GM21367 (cell line): ENCODE results near the gene SERPIND1.
"Not testable (repeated sequence)": the region's sequence is repeated elsewhere in the genome, so short reads cannot be mapped to it uniquely, and the experiment has no call there.

Experiments used
- ATAC-seq: cut with Tn5 transposase; IDR thresholded peaks from one replicate; pipeline ENCODE4 v1.9.1; 2021; ENCODE audit not compliant: unreplicated experiment

SERPIND1 gene

DNA sequence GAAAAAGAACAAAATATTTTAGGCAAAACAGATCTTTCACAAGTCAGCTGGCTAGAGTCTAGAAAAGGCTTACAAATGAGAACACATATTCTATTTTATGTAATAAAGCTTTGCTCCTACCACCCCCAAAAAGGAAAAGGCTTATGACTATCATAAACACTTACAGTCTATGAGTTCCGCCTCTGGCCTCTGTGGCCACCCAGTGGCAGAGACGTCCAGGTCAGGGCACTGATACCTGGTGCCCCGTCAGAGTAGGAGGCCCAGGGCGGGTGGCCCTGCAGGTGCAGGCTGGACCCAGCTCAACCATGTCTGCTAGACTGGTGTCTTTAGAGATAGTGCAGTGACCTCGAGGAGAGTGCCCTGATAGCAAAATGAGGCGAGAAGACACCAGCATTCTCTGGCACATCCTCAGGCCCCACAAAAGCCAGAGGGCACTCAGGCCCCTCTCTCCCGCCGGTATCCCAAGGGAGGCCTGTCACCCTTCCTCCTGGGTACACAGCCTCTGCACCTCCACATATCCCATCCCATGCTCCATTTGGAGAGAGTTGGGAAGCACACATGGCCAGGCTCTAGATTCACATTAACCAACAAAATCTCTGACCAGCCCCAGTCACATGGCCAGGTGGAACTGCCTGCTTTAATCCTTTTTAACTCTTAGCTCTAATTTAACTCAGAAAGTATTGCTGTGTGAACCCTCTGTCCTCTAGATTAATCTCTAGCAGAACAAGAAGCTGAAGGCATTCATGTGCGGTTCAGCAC, 27.3 kb upstream of the SERPIND1 start:
- no peak for ATAC-seq

DNA sequence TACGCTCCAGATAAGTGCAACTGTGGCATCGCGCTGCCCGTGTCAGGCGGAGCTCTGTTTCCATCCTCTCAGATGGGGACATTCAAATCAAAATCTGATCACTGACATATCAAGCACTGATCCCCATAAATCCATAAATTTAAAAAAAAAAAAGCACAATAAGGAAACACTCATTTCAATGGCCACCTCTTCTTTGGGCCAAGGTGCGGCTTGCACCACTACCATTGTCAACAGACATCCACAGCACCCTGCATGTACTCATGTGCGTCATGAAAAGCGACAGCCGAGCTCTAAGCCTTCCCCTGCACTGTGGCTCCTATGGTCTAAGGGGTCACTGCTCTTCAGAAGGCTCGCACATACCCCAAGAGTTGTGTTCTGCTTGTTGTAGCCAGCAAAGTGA, 26.7 kb upstream of the SERPIND1 start:
- ATAC-seq = no peak

DNA sequence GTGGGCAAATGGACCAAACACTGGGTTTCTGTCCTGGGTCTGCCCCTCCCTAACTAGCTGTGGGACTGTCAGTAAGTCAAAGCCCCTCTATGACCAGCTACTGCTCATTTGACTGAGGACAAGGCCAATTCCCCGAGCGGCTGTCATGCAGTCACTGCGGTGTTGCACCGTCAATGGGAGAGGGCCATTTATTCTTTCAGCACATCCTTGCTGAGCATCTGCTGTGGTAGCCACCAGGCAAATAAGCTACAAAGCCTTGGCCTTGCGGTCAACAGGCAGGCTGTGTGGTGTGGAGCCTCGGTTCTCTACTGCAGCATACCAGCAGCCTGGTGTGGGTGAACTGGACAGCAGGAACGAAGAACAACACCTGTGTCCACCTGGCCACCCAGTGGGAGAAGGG, 25.8 kb upstream of the SERPIND1 start:
- ATAC-seq = no peak

- peak; percentile 49 for ATAC-seq
Observed at GRCh38 chr22:20748731-20749428, 25.0 kb upstream of the SERPIND1 start.

GRCh38 chr22:20749453-20749852, 24.5 kb upstream of the SERPIND1 start:
- ATAC-seq = no peak

- no peak for ATAC-seq
Observed at GRCh38 chr22:20750461-20751184, 23.3 kb upstream of the SERPIND1 start.

DNA sequence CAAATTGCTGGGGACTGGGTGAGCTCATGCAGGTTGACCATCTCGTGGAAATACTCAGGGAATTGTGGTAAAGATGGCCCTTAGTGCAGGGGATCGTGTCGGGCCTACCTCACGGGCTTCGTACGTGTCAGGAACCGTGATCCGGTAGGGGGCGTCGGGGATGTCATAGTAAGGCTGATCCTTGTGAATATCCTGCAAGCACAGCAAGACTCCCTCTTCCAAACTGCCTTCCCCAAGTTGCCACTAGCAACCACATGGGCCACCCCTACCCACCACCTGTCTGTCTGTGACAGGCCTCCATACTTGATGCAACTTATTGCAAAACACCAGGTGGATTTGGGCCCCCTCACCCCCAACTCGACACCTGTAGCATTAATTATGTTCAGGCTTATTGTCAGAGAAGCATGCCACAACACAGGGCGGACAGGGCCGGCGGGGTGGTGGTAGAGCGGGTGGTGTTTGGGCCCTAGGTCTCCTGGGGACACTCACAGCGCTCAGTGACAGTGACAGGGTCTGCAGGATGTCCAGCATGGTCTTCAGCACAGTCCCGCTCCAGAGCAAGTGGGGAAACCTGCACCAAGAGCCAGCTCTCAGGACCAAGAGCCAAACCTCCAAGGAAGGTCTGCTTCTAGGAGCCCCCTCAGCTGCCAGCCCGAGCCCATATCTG, 22.6 kb upstream of the SERPIND1 start:
- ATAC-seq = no peak

GRCh38 chr22:20752104-20752741, 21.7 kb upstream of the SERPIND1 start:
- ATAC-seq = no peak

- no peak for ATAC-seq
Observed at GRCh38 chr22:20752873-20753272, 21.0 kb upstream of the SERPIND1 start.

DNA sequence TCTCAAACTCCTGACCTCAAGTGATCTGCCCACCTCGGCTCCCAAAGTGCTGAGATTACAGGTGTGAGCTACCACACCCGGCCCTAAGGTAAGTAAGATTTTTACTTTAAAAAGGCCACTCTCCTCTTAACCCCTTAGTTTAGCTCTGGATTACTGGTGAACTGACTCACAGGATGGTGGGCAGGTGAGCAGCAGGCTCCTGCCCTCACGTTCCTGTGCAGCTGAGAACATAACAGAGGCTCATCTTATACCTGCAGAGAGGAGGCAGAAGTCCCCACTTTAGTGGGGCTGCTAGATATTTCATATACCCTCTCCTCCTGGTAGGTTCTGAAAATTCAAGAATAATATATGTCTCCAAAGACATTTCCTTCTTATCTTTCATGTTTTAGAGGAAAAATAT, 17.1 kb upstream of the SERPIND1 start:
- ATAC-seq = no peak

- no peak for ATAC-seq
Observed at GRCh38 chr22:20758688-20759087, 15.2 kb upstream of the SERPIND1 start.

- no peak for ATAC-seq
Observed at GRCh38 chr22:20760084-20760483, 13.8 kb upstream of the SERPIND1 start.

GRCh38 chr22:20761536-20761935, 12.4 kb upstream of the SERPIND1 start:
- ATAC-seq = no peak

DNA sequence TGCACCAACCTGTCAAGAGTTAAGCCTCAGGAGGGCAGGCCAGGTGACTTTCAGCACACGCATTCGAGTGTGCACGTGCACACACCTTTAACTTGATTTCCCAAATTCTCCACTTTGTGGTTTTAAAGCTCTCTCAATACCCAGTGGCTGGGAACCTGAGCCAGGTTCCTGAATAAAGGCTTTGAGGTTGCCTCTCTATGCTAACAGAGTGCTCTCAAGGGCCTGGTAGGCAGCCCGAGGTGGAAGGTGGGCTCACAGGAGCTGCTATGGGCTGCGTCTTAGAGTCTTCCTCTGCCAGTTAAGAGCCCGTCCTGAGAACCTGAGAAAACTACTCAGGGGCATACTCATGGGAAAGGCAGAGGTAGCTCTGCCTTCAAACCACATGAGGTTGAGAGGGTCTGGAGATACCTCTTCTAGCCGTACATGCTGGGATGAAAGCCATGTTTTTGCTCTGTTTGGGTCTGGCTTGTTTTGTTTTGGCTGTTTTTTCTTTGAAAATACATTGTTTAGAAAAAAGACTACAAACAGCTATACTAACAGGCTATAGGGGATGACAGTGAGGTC, 11.6 kb upstream of the SERPIND1 start:
- no peak for ATAC-seq

DNA sequence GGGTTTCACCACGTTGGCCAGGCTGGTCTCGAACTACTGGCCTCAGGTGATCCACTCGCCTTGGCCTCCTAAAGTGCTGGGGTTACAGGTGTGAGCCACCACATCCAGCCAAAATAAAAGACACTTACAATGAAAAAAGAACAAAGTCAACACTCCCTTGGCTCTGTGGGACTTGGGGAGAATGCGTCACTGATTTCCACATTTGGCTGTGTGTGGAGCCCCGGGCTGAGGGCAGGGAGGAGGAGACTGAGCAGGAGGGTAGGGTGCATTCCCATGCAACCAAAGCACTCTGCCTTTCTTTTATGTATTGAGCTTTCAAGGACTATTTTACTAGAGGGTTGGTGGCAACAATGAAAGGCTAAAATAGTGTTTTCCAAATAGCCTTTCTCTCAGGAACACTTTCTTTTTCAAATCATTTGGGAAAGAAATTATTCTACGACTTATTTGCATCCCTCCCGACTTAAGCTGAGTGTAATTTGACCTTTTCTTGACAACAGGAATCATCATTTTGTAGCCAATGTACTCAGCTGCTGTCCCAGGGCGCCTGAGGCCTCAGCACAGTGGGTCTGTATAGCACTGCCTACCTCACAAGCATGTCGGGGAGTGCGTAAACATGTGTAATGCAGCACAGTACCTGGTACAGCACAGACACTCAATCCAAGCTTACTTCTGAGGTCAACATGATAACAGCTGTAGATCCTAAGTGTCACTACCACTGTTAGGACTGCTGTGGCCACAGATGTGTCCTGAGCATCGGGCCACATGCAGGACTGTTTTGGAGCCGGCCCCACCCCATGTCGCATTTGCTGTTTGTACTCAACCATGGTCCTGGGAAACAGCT, 10.1 kb upstream of the SERPIND1 start:
- ATAC-seq = no peak

- ATAC-seq = no peak
Observed at GRCh38 chr22:20764471-20764720, 9.5 kb upstream of the SERPIND1 start.

DNA sequence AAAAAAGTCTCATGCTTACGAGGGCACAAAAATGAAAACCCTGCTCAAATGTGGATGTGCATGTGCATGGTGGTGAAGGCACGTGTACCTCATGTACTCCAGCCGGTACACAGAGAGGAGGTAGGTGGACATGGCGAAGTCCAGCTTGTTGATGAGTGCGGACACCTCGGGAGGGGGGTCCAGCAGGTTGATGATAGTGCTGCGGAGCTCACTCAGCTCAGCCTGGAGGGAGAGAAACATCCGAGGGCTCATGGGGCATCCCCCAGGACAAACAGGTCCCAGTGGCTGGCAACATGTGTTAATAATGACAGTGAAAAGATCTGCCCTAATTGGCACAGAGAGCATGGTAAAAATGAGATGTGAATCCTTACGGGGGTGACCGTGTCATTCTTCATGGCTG, 9.2 kb upstream of the SERPIND1 start:
- no peak for ATAC-seq

GRCh38 chr22:20765938-20766337, 8.0 kb upstream of the SERPIND1 start:
- ATAC-seq = no peak

- ATAC-seq = no peak
Observed at GRCh38 chr22:20766530-20766929, 7.4 kb upstream of the SERPIND1 start.

- ATAC-seq = not testable (repeated sequence)
Observed at GRCh38 chr22:20769496-20769826, 4.5 kb upstream of the SERPIND1 start.
